Neutrophil (primary cell): ENCODE results near the gene TCERG1L.

Source experiments
- H3K27ac ChIP-seq: fragments of 200-600 bp; sonication (generic); 2 replicates; pipeline ENCODE4 v1.5.1; 2016; ENCODE audit warnings: mild to moderate bottlenecking, moderate library complexity
- H3K27me3 ChIP-seq: fragments of 200-600 bp; sonication (generic); 2 replicates; pipeline ENCODE4 v1.6.0; 2016; ENCODE audit warnings: mild to moderate bottlenecking
- H3K36me3 ChIP-seq: fragments of 200-600 bp; sonication (generic); 2 replicates; pipeline ENCODE4 v1.5.1; 2017
- H3K4me1 ChIP-seq, 2 experiments: fragments of 200-600 bp in 1 of 2; sonication (generic) in 1 of 2; 1 replicate in 1 of 2; 2 replicates in 1 of 2; pipeline versions ENCODE4 v1.5.1 to v1.6.1; 2013 to 2016; ENCODE audit warnings: low read depth in 1 of 2, low read length in 1 of 2, mild to moderate bottlenecking in 1 of 2, moderate library complexity in 1 of 2; ENCODE audit not compliant: control insufficient read depth in 1 of 2, insufficient read depth in 1 of 2
- H3K4me3 ChIP-seq, 2 experiments: fragments of 200-600 bp in 1 of 2; sonication (generic) in 1 of 2; 1 replicate in 1 of 2; 2 replicates in 1 of 2; pipeline ENCODE4 v1.5.1; 2013 to 2016; ENCODE audit warnings: low read depth in 1 of 2, low read length in 1 of 2, mild to moderate bottlenecking in 1 of 2, moderate library complexity in 1 of 2
- H3K9me3 ChIP-seq: fragments of 200-600 bp; sonication (generic); 2 replicates; pipeline ENCODE4 v1.5.1; 2016
- TF ChIP-seq, protein P1 (sequence below): fragments of 200-600 bp; sonication (generic); IDR thresholded peaks from 2 replicates; pipeline ENCODE4 v1.5.1; 2016; ENCODE audit warnings: antibody characterized with exemption

The TCERG1L gene

DNA sequence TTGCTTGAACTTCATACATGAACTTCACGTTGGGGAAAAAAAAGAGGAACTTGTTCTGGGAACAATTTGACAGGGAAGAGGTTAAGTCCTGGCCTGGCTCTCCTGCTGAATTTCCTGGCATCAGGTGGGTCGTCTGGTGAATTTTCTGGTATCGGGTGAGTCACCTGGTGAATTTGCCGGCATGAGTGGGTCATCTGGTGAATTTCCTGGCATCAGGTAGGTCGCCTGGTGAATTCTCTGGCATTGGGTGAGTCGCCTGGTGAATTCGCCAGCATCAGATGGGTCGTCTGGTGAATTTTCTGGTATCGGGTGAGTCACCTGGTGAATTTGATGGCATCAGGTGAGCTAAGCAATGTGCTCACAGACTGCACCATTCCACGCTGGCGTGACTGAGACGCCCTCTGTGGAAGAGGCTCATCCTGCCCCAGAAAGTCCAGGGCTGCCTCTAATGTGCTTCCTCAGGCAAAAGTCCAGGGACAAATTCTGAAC, 255.4 kb downstream of the TCERG1L start:
- Histone ChIP-seq H3K27ac (no peak overlapping the region), H3K27me3 (no peaks in the 10 kb centered on the region), H3K9me3 (no peaks in the 10 kb centered on the region), H3K4me1 (no peaks in the 10 kb centered on the region), H3K4me3 (no peak overlapping the region), H3K36me3 (no peaks in the 10 kb centered on the region)
- TF ChIP-seq, protein P1, sequence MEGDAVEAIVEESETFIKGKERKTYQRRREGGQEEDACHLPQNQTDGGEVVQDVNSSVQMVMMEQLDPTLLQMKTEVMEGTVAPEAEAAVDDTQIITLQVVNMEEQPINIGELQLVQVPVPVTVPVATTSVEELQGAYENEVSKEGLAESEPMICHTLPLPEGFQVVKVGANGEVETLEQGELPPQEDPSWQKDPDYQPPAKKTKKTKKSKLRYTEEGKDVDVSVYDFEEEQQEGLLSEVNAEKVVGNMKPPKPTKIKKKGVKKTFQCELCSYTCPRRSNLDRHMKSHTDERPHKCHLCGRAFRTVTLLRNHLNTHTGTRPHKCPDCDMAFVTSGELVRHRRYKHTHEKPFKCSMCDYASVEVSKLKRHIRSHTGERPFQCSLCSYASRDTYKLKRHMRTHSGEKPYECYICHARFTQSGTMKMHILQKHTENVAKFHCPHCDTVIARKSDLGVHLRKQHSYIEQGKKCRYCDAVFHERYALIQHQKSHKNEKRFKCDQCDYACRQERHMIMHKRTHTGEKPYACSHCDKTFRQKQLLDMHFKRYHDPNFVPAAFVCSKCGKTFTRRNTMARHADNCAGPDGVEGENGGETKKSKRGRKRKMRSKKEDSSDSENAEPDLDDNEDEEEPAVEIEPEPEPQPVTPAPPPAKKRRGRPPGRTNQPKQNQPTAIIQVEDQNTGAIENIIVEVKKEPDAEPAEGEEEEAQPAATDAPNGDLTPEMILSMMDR = no peak

DNA sequence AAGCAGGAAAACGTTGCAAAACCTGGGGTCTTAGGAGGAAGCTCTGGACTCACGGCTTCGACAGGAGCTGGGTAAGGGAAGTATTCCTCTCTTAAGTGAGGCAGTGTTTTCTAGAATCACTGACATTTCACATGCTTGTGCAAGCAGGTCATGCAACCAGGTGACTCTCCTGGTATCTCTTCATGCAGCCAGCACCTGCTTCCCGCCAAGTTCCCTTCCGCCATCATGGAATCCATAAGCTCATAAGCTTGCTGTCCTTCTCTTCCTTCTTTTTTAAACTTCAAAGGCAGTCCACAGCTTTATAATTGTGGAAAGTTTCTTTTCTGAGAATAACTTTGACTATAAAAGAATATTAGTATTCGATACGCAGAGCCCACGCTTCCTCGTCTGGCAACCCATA, 256.1 kb downstream of the TCERG1L start:
- Histone ChIP-seq H3K4me1 (no peaks in the 10 kb centered on the region), H3K27me3 (no peaks in the 10 kb centered on the region), H3K36me3 (no peaks in the 10 kb centered on the region), H3K27ac (no peak overlapping the region), H3K9me3 (no peaks in the 10 kb centered on the region), H3K4me3 (no peak overlapping the region)
- TF ChIP-seq, protein P1 = no peak

DNA sequence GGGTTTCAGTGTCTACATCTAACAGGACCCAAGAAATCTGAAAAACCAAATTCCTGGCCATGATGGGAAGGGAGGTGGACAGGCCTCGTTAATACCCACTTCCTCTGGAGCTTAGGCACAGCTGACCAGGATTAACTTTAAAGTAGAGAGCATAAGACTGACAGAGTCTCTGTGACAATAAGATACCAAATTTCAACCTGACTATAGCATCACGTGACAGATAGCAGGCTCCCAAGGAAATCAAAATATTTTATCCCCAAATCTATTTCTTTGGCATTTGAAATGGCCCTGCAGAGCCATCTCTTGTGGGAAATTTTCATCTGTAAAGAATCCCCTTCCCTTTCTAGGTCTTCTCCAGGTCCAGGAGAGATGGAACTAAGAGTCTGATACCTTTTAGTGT, 258.3 kb downstream of the TCERG1L start:
- Histone ChIP-seq H3K36me3 (no peaks in the 10 kb centered on the region), H3K9me3 (no peaks in the 10 kb centered on the region), H3K27ac (no peak overlapping the region), H3K4me1 (no peaks in the 10 kb centered on the region), H3K27me3 (no peaks in the 10 kb centered on the region), H3K4me3 (no peak overlapping the region)
- TF ChIP-seq, protein P1 = no peak

DNA sequence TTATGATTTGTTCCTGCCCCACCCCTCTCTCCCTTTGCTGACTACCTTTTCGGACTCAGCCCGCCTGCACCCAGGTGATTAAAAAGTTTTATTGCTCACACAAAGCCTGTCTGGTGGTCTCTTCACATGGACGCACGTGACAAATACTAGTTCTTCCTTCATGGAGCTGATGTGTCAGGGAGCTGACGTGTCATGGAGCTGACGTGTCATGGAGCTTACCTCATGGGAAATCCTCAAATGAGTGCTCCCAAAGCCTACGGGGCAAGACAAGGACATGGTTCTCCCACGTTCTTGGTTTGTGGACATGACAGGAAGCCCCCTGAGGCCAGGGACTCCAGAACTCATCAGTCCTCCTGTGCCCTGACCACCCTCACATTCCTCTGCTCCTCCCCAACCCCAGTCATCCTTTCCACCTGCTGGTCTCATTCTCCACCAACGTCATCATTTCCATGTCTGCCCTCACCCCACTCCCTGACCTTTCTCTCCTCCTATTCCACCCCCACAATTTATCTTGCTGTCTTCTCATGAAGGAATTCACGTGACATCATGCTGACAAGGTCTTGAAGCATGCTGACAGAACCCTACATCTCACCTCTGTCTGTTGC, 261.3 kb downstream of the TCERG1L start:
- no peak overlapping the region for H3K27ac ChIP-seq
- no peaks in the 10 kb centered on the region for H3K36me3 ChIP-seq
- H3K4me3 ChIP-seq = no peak overlapping the region
- H3K4me1 ChIP-seq = no peaks in the 10 kb centered on the region
- H3K27me3 ChIP-seq = no peaks in the 10 kb centered on the region
- TF ChIP-seq, protein P1 = no peak
- no peaks in the 10 kb centered on the region for H3K9me3 ChIP-seq

DNA sequence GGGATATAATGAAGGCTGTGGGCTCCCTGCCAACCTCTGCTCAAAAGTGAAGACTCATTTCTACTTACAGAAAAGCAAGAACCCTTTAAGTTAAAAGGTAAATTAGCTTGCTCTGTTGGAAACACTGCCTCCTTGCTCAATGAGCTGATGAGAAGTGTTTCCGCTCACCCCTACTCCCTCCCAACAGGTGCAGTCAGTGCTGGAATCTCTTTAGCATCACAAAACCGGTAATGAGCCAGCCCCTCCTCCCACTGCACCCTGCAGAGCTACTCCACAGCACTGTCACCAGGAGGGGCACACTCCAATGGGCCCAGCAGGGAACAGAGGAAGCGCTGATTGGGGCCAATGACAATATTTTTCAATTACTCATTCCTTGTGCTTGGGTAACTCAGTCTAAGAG, 262.5 kb downstream of the TCERG1L start:
- no peaks in the 10 kb centered on the region for H3K27me3 ChIP-seq
- no peak overlapping the region for H3K27ac ChIP-seq
- no peak overlapping the region for H3K4me3 ChIP-seq
- H3K9me3 ChIP-seq = no peaks in the 10 kb centered on the region
- H3K4me1 ChIP-seq = no peaks in the 10 kb centered on the region
- H3K36me3 ChIP-seq = no peaks in the 10 kb centered on the region
- TF ChIP-seq, protein P1 = no peak

DNA sequence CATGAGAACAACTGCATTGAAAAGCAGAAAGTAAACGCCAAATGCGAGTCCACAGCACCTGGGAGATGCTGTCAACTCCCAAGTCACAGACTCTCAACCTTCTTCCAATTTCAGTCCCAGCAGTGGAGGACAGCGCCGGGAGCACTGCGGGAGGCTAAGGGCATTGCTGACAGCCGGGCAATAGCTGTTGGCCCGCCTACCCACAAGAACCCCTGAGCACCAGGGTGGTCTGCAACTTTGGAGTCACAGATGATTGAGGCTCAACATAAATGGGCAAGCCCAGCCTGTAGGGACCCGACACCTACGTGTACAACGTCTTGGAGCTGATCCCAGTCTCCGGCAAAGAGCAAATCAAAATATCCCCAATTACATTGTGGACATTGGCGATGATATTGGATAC, 262.9 kb downstream of the TCERG1L start:
- Histone ChIP-seq H3K36me3 (no peaks in the 10 kb centered on the region), H3K27ac (no peak overlapping the region), H3K4me1 (no peaks in the 10 kb centered on the region), H3K9me3 (no peaks in the 10 kb centered on the region), H3K4me3 (no peak overlapping the region), H3K27me3 (no peaks in the 10 kb centered on the region)
- TF ChIP-seq, protein P1 = no peak
